Left forelimb (tissue), 1 donor: ENCODE data around the gene SDK1.

ENCODE experiments used
- DNase-seq: peaks from one replicate; pipeline ENCODE4 v3.0.0-alpha.2; 2018; ENCODE audit warnings: low spot score

The SDK1 gene

DNA sequence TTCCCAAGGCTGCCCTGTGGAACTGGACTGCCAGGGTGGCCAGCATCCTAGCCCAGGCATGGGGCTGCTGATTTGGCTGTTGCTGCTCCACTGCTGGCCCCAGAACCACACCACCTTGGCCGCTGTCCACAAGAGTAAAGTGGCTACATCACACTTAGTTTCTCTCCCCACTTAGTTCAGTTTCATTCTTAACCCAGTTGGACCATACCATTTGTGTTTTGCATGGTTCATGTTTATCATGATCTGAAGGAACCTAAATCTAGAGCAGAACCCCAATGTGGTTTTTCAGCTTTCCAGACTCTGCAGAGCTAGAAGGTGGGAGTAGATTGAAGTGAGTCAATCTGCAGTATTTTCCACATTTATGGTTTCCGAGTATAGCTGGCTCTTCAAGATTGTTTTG lies 32.8 kb downstream of the SDK1 start:
- no peak for DNase-seq

DNA sequence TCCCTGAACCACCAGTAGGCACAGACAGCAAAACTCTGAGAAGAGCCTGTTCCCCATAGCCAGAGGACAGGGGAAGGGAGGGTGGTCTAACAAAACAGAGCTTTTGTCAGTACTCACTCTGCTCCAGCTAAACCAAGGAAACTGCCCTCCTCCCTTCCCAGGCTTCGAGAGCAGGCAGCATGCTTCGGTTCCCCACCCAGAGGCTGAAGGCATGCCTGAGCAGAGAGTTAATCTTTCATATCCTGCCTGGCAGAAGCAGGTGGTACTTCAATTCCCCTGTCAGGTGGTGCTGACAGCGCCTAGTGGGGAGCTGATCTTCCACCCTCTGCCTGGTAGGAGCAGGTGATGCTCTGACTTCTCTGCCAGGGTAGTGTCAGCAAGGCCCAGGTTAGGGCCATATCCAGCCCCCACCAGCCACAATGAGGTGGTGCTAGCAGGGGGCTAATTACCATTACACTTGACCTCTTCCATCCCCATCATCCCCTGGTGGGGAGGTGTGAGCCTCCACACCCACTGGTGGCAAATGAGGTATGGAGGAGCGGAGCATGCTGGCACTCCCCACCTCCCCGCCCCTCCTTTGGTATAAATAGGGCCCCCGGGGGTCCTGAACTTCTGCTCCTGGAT lies 35.1 kb downstream of the SDK1 start:
- DNase-seq = no peak

DNA sequence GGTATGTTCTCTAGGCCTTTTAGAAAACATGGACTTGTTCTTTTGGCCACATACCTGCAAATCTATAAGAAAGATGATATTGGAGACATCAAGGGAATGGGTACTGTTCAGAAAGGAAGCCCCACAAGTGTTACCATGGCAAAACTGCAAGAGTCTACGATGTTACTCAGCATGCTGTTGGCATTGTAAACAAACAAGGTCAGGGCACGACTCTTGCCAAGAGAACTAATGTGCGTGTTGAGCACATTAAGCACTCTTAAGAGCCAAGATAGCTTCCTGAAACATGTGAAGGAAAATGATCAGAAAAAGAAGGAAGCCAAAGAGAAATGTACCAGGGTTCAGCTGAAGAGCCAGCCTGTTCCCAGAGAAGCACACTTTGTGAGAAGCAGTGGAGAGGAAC lies 37.1 kb downstream of the SDK1 start:
- no peak for DNase-seq

DNA sequence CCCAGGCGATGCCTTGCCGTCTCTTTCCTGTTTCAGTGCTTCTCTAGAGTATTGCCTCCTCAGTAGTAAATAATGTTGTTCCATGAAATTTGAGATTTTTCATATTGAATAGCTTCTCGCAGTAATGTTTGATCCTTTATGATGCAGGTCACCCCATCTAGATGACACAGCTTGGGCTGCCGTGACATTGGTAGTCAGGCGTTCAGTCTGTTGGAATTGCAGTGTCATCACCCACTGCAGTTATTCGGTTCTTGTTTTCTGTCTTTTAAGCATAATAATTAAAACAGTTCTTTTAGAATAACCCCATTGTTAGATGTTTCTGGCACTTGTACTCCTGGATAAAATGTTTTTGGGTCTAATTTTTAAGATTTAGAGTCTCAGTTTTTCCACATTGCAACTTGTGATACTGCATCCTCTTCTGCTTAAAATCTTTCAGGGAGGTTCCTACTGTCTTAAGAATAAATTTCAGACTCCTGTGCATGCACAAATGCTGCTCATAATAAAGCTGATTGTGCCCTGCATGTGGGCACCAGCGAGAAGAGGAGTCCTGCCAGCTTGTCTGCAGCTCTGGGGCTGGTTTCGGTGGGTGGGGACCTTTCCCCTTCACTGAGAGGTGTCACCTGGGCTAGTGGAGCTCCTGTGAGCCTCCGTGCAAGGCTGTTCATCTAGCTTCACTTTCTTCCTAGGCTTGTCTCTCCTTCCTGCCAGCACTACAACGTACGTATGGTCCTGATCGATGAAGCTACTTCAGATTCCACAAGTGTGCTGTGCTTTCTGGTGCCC lies 44.8 kb downstream of the SDK1 start:
- DNase-seq = no peak

DNA sequence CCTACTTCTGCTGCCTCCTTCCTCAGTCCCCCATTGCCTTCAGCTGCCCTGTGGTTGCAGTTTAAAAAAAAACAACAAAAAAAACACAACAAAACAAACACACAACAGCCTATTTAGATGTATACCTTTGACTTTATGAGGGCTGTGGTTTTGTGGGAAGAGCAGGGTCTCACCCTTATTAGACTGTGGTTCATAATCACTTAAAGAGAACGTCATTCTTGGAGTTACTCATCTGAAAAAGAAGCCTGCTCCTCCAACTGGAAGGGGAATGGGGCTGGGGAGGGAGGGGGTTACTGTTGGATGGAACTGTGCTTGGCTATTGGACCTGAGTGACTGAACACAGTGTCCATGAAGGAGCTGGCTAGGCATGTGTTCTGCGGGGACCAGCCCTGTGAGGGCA lies 48.1 kb downstream of the SDK1 start:
- no peak for DNase-seq

DNA sequence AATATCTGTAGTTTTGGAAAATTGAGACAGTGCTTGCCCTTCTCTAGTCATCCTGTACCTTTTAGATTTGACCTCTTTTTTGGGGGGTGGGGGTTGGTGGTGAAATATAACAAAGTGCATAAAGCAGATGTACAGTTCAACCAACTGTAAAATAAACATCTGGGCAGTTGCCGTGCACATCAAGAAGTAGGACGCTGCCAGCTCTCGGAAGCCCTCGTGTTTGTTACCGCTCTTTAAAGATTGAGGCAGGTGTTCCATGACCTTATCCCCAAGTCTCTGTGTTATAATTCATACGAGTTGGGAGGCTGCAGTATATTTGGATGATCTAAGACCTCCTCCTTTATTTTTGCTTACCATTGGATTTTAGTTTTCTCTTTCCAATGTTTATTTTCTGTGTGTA lies 55.1 kb downstream of the SDK1 start:
- DNase-seq = no peak

DNA sequence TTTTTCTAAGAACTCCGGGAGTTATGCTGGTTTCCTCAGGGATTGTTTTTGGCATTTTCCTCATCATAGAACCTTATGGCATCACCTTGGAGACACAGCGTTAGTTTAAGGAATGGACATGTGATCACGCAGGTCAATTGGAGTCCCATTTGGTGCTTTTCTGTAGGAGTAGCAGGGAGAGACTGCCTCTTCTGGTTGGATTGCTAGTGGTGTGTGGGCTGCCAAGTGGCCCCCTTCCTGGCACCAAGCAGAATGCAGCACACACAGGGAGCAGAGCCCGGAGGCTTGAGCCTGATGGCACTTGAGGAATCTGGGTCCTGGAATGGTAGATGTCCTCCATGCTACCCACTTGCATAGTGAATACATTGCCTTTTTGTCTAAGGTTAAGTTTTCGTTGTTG lies 57.9 kb downstream of the SDK1 start:
- no peak for DNase-seq

DNA sequence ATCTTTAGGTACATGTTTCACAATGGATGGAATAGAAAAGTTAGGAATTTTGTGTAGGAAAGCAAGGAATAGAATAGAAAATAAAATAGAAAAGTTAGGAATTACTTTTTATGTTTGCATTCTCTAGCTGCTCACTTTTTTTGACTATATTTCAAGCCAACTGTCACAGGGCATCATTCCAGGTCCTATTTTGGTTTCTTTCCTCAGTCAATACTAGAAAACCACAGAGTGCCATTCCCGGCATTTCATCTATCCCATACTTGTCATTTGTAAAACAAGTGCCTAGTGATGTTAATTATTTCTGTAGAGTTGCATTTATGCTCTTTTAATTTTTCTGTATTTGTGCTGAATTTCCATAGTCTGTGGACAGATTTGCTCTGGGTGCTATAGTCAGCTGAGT lies 66.2 kb downstream of the SDK1 start:
- no peak for DNase-seq

DNA sequence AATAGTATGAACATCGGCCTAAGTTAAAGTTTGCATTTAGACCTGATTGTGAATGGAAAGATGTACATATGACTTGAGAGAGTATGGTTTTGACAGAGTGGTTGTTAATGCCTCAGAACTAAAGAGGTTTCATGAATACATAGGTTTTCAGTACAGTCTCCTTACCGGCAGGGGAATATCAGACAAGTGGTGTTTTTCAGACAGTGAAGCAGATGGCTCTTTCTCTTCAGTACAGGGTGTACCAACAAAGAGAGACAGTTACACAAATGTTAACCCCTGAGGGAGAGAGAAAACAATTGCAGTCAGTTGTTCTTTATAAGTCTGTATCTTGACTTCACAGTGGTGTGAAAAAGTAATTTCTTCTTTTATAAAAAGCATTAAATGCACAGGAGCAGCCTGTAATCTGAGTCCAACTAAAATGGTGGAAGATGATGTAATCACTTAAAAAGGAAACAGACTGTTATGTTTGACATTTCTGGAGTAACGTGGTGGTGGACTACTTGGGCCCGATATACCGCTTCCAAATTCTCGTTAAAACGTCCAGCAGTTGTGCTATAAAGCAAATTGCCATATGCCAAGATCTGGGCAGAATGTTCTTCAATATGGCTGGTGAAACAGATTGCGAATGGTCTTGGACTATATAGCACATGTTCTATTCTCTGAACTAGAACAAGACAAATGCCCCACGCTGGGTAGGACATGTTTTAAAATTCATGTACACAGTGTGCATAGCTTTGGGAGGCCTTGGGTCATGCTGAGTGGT lies 69.2 kb downstream of the SDK1 start:
- DNase-seq = no peak

DNA sequence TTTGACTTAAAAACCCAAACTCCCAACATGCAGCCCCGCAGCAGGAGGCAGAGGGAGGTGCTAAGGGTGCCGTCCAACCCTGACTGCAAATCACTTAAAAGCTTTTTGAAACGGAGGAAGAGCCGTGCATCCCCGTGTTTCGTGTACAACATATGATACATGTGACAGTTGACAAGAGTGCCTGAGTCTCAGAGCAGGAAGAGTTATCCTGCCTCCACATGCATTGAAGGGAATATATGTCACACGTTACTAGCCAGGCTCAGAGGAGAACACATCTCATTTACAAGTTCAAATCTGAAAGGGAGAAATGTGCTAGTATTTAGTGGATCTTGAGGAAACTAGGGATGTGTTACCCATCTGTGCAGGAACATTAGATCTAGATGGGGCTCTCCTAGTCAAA lies 69.9 kb downstream of the SDK1 start:
- DNase-seq = no peak

DNA sequence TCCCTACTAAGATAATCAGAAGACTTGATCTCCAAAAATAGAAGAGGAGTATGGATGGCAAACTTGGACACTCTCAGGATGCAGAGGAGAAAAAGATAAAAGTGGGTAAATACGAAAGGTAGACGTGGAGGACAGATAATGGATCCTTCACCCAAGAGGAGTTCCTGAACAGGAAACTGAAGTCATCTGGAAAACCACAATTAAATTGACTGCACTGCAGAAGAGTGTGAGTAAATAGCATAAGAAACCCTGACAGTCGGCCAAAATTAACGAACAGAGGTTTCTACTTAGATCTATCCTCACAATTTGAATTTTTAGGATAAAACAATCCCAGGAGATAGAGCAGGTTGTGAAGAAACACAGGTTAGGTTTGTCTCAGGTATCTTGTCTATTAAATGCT lies 70.5 kb downstream of the SDK1 start:
- DNase-seq = no peak

DNA sequence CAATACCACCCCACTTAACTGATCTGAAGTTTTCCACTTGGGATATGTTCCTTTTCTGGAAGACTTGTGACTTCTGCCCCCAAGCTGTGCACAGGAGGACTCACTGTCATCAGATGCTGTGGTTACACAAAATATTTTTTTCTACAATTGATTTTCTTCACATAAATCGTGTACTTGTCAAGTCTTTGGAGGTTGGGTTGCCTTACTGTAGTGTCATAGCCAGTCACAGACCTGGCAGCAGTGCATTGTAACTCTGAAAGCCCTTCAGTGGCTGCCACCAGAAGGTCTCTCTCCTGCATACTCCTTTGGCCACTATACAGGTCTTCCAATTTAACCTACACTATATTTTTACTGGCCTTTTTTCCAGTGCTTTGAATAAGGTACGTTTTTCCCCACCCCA lies 73.2 kb downstream of the SDK1 start:
- DNase-seq = no peak

DNA sequence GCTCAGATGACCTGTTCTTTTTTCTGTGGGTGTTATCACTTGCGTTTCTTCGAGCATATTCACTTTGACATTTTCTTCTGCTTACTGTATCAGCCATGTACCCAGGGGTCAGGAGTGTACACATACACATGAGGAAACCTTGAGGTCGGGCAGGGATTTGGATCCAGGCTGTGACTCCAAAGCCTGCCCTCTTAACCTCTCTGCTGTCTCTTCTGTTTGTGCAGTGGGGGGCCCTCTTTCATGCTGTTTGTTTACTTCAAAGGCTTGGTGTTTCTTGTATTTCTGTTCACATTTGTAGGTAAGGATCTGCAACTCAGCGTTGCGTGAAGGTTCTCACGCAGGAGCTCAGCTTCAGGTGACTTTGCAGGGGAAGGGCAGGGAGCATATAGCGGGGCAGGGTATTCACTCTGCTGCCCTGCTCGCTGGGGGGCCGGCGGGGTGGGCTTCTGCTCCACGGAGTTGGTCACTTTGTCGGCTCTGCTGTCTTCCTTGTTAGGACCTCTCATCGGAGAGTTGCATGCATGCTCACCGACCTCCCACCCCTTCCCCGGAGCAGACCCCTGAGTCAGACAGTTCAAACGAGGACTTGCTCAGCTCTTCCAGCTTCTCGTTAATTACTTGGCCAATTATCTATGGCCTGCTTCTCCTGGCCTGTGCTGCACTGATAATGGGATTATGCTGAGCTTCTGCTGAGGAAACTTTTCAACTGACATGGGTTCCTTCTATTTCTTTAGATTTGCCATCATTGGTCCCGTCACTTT lies 77.5 kb downstream of the SDK1 start:
- no peak for DNase-seq

DNA sequence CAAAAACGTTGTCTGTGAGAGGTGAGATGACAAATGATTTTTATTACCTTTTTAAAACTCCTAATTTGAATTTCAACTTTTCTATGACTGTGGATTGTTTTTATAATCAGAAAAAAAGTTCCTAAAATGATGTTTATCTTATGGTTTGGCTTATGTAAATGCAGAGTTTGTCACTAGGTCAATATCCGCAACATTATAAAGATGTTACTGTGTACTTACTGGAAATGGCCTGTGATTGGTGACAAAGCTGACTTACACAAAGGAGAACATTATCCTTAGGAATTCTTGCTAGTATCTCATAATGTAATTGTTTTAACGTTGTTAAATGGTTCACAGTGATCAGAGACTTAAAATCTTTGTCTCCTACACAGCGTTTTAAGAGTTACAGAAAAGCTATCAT lies 79.0 kb downstream of the SDK1 start:
- DNase-seq = no peak

DNA sequence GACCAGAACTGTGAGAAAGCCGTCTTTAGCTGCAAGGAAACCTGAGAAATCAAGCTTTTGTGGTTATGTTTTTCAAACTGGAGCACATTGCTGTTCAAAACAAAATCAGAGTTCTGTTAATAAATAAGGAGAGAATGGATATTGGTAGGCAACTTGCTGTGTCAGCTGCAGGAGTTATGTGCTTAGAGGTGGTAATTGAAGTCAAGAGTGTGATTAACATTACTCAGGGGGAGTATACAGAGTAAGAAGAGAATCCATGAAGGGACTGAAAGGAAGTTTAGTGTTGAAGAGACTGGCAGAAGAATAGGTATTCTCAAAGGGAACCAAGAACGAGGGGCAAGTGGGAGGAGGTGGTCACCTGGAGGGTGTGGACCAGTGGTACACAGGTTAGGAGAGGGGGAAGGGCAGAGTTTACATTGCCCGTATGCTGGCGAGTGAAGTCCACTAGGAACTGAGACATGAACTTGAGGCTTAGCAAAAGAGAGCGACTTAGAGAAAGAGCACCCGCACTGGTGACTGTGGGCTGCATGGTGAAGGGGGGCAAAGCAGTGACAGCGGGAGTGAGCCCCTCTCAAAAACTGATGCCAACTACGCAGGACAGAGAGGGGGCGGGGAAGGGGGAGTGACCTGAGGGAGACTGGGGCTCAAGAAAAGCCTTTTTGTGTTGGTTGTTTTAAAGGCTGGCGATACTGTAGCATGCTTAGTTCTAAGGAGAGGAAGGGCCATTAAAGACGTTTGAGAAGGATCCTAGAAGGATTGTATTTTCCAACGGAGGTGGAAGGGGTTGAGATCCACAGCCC lies 80.0 kb downstream of the SDK1 start:
- no peak for DNase-seq

DNA sequence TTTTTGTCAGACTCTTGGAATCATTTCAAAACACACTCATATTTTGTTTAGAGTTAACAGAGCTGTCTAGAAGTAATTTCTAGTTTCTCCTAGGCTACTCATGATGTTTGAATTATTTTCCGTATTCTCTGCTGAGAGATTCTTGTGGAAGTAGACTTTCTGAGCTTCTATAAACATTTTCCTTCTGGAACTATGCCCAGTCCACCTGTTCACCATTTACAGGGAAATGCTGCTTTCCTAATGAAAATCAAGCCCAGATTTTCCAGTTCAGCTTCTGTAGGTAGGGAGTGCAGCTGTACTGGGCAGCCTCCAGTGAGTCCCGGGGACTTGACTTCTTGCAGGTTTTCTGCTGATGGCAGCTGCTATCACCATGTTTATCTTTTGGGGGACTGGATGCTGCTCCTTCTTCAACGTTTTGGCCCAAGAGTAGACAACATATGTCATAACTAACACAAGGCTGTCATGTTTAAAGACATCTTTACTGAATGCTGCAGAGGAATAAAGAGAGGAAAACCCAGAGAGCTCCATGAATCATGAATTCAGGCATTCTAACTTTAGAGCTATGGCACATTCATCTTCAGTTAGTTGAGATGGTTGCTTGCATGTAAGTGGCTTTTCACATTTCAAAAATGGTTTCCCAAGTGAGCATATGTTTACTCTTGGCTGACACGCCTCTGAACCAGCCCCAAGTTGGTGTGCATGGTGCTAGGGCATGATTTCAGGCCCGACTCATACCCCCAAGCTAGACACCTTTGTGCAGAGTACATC lies 85.6 kb downstream of the SDK1 start:
- DNase-seq = no peak

DNA sequence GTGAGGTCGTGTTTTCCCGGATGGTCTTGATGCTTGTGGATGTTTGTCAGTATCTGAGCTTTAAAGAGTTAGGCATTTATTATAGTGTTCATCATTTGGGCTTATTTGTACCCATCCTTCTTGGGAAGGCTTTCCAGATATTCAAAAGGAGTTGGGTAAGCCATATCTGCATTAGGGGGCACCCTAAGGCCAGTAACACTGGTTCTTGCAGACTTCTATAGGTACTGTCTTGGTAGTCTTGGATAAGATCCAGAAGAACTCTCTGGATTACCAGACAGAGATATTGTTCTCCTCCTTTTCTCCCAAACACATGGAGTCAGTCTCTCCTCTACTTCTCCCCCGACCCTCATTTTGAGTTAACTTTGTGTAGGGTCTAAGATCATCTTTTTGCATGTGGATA lies 92.8 kb downstream of the SDK1 start:
- DNase-seq = no peak

DNA sequence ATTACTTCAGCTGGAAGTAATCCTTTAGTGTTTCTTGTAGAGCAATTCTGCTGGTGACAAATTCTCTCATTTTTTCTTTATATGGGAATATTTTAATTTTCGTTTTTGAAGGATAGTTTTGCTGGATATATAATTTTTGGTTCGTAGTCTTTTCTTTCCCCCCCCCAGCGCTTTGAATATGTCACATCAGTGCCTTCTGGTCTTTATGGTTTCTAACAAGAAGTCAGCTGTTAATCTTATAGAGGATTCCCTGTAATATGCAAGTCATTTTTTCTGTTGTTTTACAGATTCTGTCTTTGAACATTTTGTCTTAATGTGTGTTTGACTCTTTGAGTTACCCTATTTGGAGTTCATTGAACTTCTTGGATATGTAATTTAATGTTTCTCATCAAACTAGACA lies 96.3 kb downstream of the SDK1 start:
- DNase-seq = no peak

DNA sequence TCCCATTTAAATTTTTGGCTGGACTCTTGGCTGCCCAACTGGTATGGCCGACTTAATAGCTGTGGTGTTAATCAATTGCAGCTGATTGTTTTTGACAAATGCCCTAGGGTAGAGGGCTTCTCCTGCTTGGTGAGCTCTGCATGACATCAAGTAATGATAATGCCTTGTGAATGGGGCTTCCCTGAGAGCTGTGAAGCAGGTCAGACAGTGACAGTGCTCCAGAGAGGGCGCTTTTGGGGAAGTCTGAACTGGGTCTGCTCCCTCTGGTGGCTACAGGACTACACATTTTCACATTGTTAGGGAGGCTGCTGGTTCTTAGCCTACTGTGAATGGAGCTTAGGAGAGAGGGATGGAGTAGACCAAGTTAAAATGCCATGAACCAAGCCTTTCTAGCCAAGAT lies 98.8 kb downstream of the SDK1 start:
- no peak for DNase-seq

DNA sequence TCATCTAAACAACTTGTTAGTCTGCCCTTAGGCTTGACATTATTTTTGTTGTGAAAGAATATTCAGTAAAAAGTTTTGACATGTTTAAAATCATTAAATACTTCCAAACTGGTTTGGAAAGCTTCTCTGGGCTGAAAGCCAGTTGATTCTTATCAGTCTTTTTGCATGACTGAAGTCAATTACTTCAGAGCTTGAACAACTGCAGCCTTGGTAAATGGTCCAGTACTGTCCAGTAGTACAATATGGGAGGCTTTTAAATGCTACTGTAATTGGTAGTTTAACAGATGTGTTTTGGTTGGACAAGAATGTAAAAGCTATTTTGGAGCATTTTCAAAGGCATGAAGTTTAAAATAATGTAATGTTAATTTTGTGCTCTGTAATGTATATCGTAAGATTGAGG lies 103.4 kb downstream of the SDK1 start:
- DNase-seq = no peak
